Measurements from ENCODE around the gene CTNNA1. TPM values are rescaled to one million over a fixed set of nuclear protein-coding genes. Genes with fewer than 3 reads are reported as not detected.
A peak's percentile ranks its signal among the peaks of the same experiment; 100 is the strongest.
"Not testable (repeated sequence)": the region's sequence is repeated elsewhere in the genome, so short reads cannot be mapped to it uniquely, and the experiment has no call there.

The CTNNA1 gene, protein sequence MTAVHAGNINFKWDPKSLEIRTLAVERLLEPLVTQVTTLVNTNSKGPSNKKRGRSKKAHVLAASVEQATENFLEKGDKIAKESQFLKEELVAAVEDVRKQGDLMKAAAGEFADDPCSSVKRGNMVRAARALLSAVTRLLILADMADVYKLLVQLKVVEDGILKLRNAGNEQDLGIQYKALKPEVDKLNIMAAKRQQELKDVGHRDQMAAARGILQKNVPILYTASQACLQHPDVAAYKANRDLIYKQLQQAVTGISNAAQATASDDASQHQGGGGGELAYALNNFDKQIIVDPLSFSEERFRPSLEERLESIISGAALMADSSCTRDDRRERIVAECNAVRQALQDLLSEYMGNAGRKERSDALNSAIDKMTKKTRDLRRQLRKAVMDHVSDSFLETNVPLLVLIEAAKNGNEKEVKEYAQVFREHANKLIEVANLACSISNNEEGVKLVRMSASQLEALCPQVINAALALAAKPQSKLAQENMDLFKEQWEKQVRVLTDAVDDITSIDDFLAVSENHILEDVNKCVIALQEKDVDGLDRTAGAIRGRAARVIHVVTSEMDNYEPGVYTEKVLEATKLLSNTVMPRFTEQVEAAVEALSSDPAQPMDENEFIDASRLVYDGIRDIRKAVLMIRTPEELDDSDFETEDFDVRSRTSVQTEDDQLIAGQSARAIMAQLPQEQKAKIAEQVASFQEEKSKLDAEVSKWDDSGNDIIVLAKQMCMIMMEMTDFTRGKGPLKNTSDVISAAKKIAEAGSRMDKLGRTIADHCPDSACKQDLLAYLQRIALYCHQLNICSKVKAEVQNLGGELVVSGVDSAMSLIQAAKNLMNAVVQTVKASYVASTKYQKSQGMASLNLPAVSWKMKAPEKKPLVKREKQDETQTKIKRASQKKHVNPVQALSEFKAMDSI
- total RNA-seq: 100 to 1,000 TPM; 256 to 405 (median 341) TPM

DNA sequence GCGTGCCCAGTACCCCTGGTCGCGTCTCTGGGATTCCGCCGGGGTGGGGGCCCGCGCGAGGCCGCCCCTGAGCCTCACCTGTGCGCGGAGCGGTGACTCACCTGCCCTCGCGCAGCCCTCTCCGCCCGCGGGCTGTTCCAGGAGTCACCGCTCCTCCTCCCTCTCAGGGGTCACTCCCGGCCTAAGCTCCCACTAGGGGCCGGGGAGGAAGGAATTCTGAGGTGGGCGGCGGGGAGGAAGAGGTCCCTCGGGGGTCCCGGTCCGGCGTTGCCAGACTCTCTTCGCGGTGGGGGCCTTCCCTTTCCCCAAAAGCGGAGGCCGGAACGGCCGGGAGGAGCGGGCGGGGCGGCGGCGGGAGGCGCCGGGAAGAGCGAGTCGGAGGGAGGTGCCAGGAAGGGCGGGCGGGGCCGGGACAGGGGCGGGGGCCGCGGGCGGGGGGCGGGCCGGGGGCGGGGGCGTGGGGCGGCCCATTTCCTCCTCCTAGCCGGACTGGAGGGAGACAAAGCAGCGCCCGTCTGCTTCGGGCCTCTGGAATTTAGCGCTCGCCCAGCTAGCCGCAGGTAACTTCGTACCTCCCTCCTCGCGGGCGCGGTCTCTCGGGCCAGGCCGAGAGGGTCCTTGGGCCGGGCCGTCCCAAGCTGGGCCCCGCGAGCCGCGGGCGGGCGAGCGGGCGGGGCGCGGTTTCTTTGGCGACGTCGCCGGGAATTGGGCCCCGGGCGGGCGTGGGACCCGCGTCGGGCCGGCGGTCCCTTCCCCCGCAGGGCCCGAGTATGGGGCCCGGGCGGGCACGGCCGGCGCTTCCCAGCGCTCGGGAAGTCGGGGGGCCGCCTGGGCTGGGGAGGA, at the start of gene CTNNA1:
Gene CTNNA1 (plus strand): TSS at position 475 of the 843 bp plus-strand sequence. CDS start 28,500 bp downstream, outside the sequence.
- Histone ChIP-seq H3K27me3 (no peaks in the 10 kb centered on the region), H3K9me3 (no peaks in the 10 kb centered on the region), H3K4me1 (peaks cover 20 to 21% of the 10 kb centered on the region in 2 donors), H3K36me3 (peaks cover 2% of the 10 kb centered on the region in 2 donors), H3K4me3 (replicated peaks in 1 of 3) (peak within 1 kb of the TSS; percentile 90 to 94 (median 91)), H3K27ac (peak within 1 kb of the TSS; percentile 97 to 99 (median 99))
- peak; percentile 81 to 85 for DNase-seq
- intact Hi-C loops (cut with DNase I): no loop called here
- TF ChIP-seq, protein P1, sequence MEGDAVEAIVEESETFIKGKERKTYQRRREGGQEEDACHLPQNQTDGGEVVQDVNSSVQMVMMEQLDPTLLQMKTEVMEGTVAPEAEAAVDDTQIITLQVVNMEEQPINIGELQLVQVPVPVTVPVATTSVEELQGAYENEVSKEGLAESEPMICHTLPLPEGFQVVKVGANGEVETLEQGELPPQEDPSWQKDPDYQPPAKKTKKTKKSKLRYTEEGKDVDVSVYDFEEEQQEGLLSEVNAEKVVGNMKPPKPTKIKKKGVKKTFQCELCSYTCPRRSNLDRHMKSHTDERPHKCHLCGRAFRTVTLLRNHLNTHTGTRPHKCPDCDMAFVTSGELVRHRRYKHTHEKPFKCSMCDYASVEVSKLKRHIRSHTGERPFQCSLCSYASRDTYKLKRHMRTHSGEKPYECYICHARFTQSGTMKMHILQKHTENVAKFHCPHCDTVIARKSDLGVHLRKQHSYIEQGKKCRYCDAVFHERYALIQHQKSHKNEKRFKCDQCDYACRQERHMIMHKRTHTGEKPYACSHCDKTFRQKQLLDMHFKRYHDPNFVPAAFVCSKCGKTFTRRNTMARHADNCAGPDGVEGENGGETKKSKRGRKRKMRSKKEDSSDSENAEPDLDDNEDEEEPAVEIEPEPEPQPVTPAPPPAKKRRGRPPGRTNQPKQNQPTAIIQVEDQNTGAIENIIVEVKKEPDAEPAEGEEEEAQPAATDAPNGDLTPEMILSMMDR (IDR thresholded peaks at IDR 0.05): peak in 3 of 6 experiments; percentile 19 to 21 (median 20)
- peak; percentile 77 to 87 for TF ChIP-seq POLR2A (IDR thresholded peaks at IDR 0.05)
- 0% methylated on average over 3 of the region's 102 CpGs; no CpG with 5 or more reads in 1 of the 2 donors for WGBS, 2 donors

DNA sequence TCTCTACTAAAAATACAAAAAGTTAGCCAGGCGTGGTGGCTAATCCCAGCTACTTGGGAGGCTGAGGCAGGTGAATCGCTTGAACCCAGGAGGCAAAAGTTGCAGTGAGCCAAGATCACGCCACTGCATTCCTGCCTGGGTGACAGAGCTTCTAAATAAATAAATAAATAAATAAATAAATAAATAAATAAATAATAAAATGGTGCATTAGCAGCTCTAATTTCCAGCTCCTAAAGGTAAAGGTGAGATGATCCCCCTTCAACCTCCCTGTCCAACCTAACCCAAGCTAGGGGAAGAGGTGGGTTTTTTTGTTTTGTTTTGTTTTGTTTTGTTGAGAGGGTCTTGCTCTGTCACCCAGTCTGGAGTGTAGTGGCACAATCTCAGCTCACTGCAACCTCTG, 49.4 kb upstream of the CTNNA1 start:
- H3K9me3 ChIP-seq; H3K4me3 ChIP-seq (replicated peaks in 1 of 3); H3K36me3 ChIP-seq; H3K27ac ChIP-seq; intact Hi-C loops (cut with DNase I); H3K4me1 ChIP-seq; DNase-seq; H3K27me3 ChIP-seq: not testable (repeated sequence)
- 92 to 99% methylated on average over 3 of the region's 3 CpGs for WGBS, 2 donors

DNA sequence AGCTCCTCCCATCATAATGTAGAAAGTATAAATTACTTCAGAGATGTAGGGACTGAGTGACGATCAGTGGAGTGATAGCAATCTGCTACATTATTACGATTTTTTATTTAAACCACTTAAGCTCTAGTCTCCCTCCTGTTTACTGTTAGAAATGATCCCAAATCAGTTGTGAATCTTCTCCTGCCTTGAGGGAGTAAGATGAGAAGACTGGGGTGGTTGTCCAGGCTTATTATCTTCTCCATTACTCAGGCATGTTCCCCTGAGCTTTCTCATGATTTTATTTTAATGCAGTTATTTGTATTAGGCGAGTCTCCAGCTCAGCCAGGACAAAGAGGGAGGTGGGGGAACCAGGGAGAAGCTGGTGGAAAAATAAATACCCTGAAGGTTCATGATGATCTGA, 48.2 kb upstream of the CTNNA1 start:
- H3K27me3 ChIP-seq: no peaks in the 10 kb centered on the region

DNA sequence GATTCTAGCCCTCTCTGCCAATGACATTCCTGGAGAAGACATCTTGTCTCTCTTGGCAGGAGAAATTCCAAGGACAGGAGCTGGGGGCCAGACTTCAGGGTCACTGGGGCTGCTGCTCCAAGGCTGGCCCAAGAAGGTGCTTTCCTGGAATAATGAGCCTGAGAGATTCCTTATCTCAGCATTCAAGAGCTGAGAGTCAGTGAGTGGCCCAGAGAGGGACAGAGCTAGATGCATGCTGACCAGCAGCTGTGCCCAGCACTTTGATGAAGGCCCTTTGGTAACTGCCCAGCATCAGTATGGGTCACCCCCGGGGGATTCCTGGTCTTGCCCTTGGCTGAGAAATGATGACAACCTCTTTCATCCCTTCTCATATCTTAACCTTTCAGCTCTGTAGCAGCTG, 47.7 kb upstream of the CTNNA1 start:
- no peak for TF ChIP-seq POLR2A (IDR thresholded peaks at IDR 0.05)
- TF ChIP-seq, protein P1 (IDR thresholded peaks at IDR 0.05): no peak
- WGBS, 2 donors: 89 to 93% methylated on average over 1 of the region's 1 CpG
- H3K27ac ChIP-seq: no peak overlapping the region
- H3K9me3 ChIP-seq: no peaks in the 10 kb centered on the region
- intact Hi-C loops (cut with DNase I): no loop called here
- H3K36me3 ChIP-seq: no peaks in the 10 kb centered on the region
- no peak overlapping the region for H3K4me3 ChIP-seq (replicated peaks in 1 of 3)
- no peaks in the 10 kb centered on the region for H3K27me3 ChIP-seq
- H3K4me1 ChIP-seq: no peaks in the 10 kb centered on the region
- DNase-seq: no peak

More for the DNA sequence above, 48.2 kb upstream of the CTNNA1 start:
- Histone ChIP-seq H3K9me3 (no peaks in the 10 kb centered on the region), H3K36me3 (no peaks in the 10 kb centered on the region), H3K27ac (no peak overlapping the region), H3K4me3 (replicated peaks in 1 of 3) (no peak overlapping the region), H3K4me1 (no peaks in the 10 kb centered on the region)
- TF ChIP-seq, protein P1 (IDR thresholded peaks at IDR 0.05): no peak
- TF ChIP-seq POLR2A (IDR thresholded peaks at IDR 0.05): no peak
- 72 to 76% methylated on average over 3 of the region's 3 CpGs for WGBS, 2 donors
- no peak for DNase-seq
- intact Hi-C loops (cut with DNase I): no loop called here

All from thyroid gland (tissue), 4 donors.